ENCODE data around the gene BRAF.

The BRAF gene

GRCh38 chr7:140810385-140810784 lies 114.3 kb downstream of the BRAF start:
- no peak for DNase-seq (ENCODE audit: low read depth)

GRCh38 chr7:140778975-140779374 lies 145.8 kb downstream of the BRAF start:
- no peak for DNase-seq (ENCODE audit: low read depth)
- TF ChIP-seq POLR2A (IDR thresholded peaks at IDR 0.05; ENCODE audit: extremely low read depth, insufficient read length): no peak
- TF ChIP-seq CTCF (IDR thresholded peaks at IDR 0.05; ENCODE audit: low read depth, low read length): no peak
- no peak for TF ChIP-seq MYC (IDR thresholded peaks at IDR 0.05; ENCODE audit: low read depth, low read length)
- TF ChIP-seq MAX (IDR thresholded peaks at IDR 0.05; ENCODE audit: low read depth, low read length): no peak
- H3K4me3 ChIP-seq (ENCODE audit: low read depth, low read length): no peak overlapping the region

More at GRCh38 chr7:140810385-140810784, 114.3 kb downstream of the BRAF start:
- TF ChIP-seq POLR2A (IDR thresholded peaks at IDR 0.05; ENCODE audit: extremely low read depth, insufficient read length) (no peak), MYC (IDR thresholded peaks at IDR 0.05; ENCODE audit: low read depth, low read length) (no peak), MAX (IDR thresholded peaks at IDR 0.05; ENCODE audit: low read depth, low read length) (no peak), CTCF (IDR thresholded peaks at IDR 0.05; ENCODE audit: low read depth, low read length) (no peak)
- H3K4me3 ChIP-seq (ENCODE audit: low read depth, low read length): no peak overlapping the region

- no peak overlapping the region for H3K4me3 ChIP-seq (ENCODE audit: low read depth, low read length)
- no peak for TF ChIP-seq CTCF (IDR thresholded peaks at IDR 0.05; ENCODE audit: low read depth, low read length)
- no peak for DNase-seq (ENCODE audit: low read depth)
These were observed 146.2 kb downstream of the BRAF start for GRCh38 chr7:140778568-140778967.

- DNase-seq (ENCODE audit: low read depth): no peak
- no peak overlapping the region for H3K4me3 ChIP-seq (ENCODE audit: low read depth, low read length)
- TF ChIP-seq POLR2A (IDR thresholded peaks at IDR 0.05; ENCODE audit: extremely low read depth, insufficient read length) (no peak), MYC (IDR thresholded peaks at IDR 0.05; ENCODE audit: low read depth, low read length) (no peak), MAX (IDR thresholded peaks at IDR 0.05; ENCODE audit: low read depth, low read length) (no peak), CTCF (IDR thresholded peaks at IDR 0.05; ENCODE audit: low read depth, low read length) (no peak)
These were observed 150.4 kb downstream of the BRAF start for GRCh38 chr7:140774371-140774770.

- DNase-seq (ENCODE audit: low read depth): no peak
- H3K4me3 ChIP-seq (ENCODE audit: low read depth, low read length): no peak overlapping the region
- TF ChIP-seq MAX (IDR thresholded peaks at IDR 0.05; ENCODE audit: low read depth, low read length) (no peak), POLR2A (IDR thresholded peaks at IDR 0.05; ENCODE audit: extremely low read depth, insufficient read length) (no peak), MYC (IDR thresholded peaks at IDR 0.05; ENCODE audit: low read depth, low read length) (no peak), CTCF (IDR thresholded peaks at IDR 0.05; ENCODE audit: low read depth, low read length) (no peak)
These were observed 151.6 kb downstream of the BRAF start for GRCh38 chr7:140773104-140773503.

- DNase-seq (ENCODE audit: low read depth): no peak
These were observed 152.9 kb downstream of the BRAF start for GRCh38 chr7:140771826-140772225.

More at GRCh38 chr7:140771826-140772225, 152.9 kb downstream of the BRAF start:
- no peak overlapping the region for H3K4me3 ChIP-seq (ENCODE audit: low read depth, low read length)
- TF ChIP-seq POLR2A (IDR thresholded peaks at IDR 0.05; ENCODE audit: extremely low read depth, insufficient read length) (no peak), CTCF (IDR thresholded peaks at IDR 0.05; ENCODE audit: low read depth, low read length) (no peak), MYC (IDR thresholded peaks at IDR 0.05; ENCODE audit: low read depth, low read length) (no peak), MAX (IDR thresholded peaks at IDR 0.05; ENCODE audit: low read depth, low read length) (no peak)
